GM21515 (cell line): ENCODE results near the gene VPS13A.
"Not testable (repeated sequence)": the region's sequence is repeated elsewhere in the genome, so short reads cannot be mapped to it uniquely, and the experiment has no call there.

Experiments used
- ATAC-seq: cut with Tn5 transposase; IDR thresholded peaks from one replicate; pipeline ENCODE4 v1.9.1; 2021; ENCODE audit not compliant: unreplicated experiment

VPS13A gene

GRCh38 chr9:77180056-77180455 is 2.7 kb downstream of the VPS13A start:
- no peak for ATAC-seq

GRCh38 chr9:77183581-77183980 is 6.2 kb downstream of the VPS13A start:
- no peak for ATAC-seq

GRCh38 chr9:77188242-77188641 is 10.9 kb downstream of the VPS13A start:
- ATAC-seq = no peak

GRCh38 chr9:77194423-77194822 is 17.1 kb downstream of the VPS13A start:
- ATAC-seq = no peak

GRCh38 chr9:77210116-77210515 is 32.8 kb downstream of the VPS13A start:
- no peak for ATAC-seq

GRCh38 chr9:77211561-77211960 is 34.2 kb downstream of the VPS13A start:
- no peak for ATAC-seq

- no peak for ATAC-seq
These were observed 35.5 kb downstream of the VPS13A start for GRCh38 chr9:77212801-77213200.

GRCh38 chr9:77215874-77216273 is 38.5 kb downstream of the VPS13A start:
- ATAC-seq = no peak

DNA sequence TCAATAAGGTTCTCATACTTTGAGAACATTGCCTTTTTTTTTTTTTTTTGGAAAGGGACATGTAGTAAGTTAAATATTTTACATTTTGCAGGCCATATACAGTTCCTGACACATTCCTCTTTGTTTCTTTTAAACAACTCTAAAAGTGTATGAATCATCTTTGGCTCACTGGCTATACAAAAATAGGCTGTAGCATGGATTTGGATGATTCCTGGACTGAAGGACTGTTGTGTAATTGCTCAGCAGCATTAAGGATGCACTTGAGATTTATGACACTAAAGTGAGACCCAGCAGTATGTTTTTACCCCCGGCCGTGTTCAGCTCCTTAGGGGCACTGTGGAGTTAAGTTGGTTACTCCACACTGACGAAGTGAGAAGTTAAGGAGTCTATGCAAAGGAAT is 41.3 kb downstream of the VPS13A start:
- ATAC-seq = no peak

DNA sequence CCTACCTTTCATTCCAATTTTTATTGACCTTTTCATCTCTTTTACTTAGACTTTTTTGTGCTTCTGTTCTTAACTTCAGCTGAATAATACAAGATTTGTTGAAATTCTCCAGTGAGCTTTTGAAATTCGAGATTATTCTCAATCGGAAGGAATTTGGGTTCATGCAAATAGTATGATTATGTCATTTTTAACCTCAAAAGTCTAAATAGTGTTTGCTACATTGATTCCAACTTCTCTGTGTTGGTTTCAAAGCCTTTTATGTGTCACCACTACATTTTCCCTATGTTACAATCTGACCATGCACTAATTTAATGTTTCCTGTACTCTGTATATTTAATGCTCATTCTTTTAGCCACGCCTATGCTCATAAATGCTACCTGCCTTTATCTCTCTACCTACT is 44.1 kb downstream of the VPS13A start:
- no peak for ATAC-seq

GRCh38 chr9:77224746-77225312 is 47.5 kb downstream of the VPS13A start:
- ATAC-seq = no peak

GRCh38 chr9:77236693-77237092 is 59.4 kb downstream of the VPS13A start:
- no peak for ATAC-seq

- no peak for ATAC-seq
These were observed 60.6 kb downstream of the VPS13A start for GRCh38 chr9:77237896-77238295.

- ATAC-seq = no peak
These were observed 73.7 kb downstream of the VPS13A start for GRCh38 chr9:77251050-77251449.

- no peak for ATAC-seq
These were observed 79.9 kb downstream of the VPS13A start for GRCh38 chr9:77257275-77257674.

- no peak for ATAC-seq
These were observed 84.3 kb downstream of the VPS13A start for GRCh38 chr9:77261605-77262004.

DNA sequence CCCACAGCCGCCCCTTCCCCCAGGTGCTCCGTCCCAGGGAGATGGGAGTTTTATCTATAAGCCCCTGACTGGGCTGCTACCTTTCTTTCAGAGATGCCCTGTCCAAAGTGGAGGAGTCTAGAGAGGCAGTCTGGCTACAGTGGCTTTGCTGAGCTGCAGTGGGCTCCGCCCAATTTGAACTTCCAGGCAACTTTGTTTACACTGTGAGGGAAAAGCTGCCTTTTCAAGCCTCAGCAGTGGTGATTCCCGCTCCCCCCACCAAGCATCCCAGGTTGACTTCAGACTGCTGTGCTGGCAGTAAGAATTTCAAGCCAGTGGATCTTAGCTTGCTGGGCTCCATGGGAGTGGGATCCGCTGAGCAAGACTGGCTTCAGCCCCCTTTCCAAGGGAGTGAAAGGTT is 90.4 kb downstream of the VPS13A start:
- ATAC-seq = not testable (repeated sequence)

GRCh38 chr9:77271023-77271690 is 93.8 kb downstream of the VPS13A start:
- ATAC-seq = no peak

DNA sequence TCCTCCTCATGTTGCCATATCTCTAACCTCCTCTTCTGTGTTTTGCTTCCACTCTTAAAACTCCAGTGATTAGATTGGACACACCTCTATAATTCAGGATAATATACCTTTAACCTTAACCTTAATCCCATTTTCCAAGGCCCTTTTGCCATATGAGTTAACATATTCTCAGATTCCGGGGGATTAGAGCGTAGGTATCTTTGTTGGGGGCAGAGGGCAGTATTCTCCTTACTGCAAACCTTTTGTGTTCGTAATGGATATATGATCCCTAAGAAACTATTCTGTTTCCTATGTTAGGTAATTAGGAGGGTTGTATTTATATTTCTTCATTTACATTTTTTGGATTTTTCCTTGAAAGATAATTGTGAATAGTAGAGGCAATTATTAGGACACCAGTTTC is 99.5 kb downstream of the VPS13A start:
- ATAC-seq = no peak

- no peak for ATAC-seq
These were observed 100.4 kb downstream of the VPS13A start for GRCh38 chr9:77277719-77278118.

GRCh38 chr9:77283991-77284390 is 106.7 kb downstream of the VPS13A start:
- ATAC-seq = no peak

DNA sequence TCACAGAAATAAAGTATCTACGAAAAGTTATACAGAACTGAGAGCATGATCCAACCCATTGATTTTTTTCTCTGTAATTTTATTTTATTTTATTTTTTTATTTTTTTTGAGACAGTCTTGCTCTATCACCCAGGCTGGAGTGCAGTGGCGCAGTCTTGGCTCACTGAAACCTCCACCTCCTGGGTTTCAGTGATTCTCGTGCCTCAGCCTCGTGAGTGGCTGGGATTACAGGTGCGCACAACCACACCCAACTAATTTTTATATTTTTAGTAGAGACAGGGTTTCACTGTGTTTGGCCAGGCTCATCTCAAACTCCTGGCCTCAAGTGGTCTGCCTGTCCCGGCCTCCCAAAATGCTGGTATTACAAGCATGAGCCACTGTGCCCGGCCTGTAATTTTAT is 107.3 kb downstream of the VPS13A start:
- no peak for ATAC-seq

GRCh38 chr9:77290373-77290772 is 113.0 kb downstream of the VPS13A start:
- ATAC-seq = no peak
